HepG2 (cell line): ENCODE measurements around the gene SSR2. TPM values are rescaled to one million over a fixed set of nuclear protein-coding genes. Genes with fewer than 3 reads are reported as not detected.

Experiments
- ATAC-seq: fragments of 200-7000 bp; cut with Tn5 transposase; 3 replicates; pipeline ENCODE4 v1.9.1; 2020; ENCODE audit warnings: mild to moderate bottlenecking, moderate library complexity
- BruUV-seq: library from RNA; stranded (reverse); fragments of 400-500 nt; replicated peaks from 2 replicates; lab custom pipeline; 2021; lab: Mats Ljungman, UMichigan
- CTCF ChIA-PET: fragments of 300-600 bp; formaldehyde crosslinking; extraction: SDS; loops from one replicate; lab custom pipeline; 2021; ENCODE audit warnings: low total read pairs, inconsistent platforms, low intra/inter-chr PET ratio; lab: Yijun Ruan, JAX
- POLR2A ChIA-PET: fragments of 350-600 bp; sonication (Branson Sonifier 250); formaldehyde crosslinking; loops from one replicate; lab custom pipeline; 2020; ENCODE audit warnings: antibody characterized with exemption, inconsistent platforms; lab: Yijun Ruan, JAX
- DNase-seq: peaks from one replicate; pipeline ENCODE4 v3.0.0-alpha.2; 2015; ENCODE audit warnings: low spot score
- FAIRE-seq: peaks from 3 replicates; lab custom pipeline; 2011; peaks lifted over from hg19 to GRCh38; lab: Jason Lieb, UNC
- H2AFZ ChIP-seq: one replicate; pipeline ENCODE4 v1.6.1; 2011; ENCODE audit warnings: low read length, inconsistent platforms
- H3K27ac ChIP-seq: fragments of 300-600 bp; 3 replicates; pipeline ENCODE4 v1.8.0; 2011; ENCODE audit warnings: mixed run types, mild to moderate bottlenecking, mixed read lengths, low read length, inconsistent platforms; ENCODE audit not compliant: insufficient read depth; ENCODE audit errors: extremely low read length
- H3K27me3 ChIP-seq, 2 experiments: fragments of 200-600 bp in 1 of 2; 2 replicates in 1 of 2; 3 replicates in 1 of 2; pipeline versions ENCODE4 v1.6.0 to v1.8.0; 2011; ENCODE audit warnings: low read length in 2 of 2, mild to moderate bottlenecking in 2 of 2, moderate library complexity in 2 of 2, inconsistent platforms in 1 of 2; ENCODE audit not compliant: insufficient read depth in 2 of 2, control insufficient read depth in 1 of 2
- H3K36me3 ChIP-seq, 2 experiments: fragments of 200-600 bp in 1 of 2; replicated peaks in 1 of 2; 2 replicates in 1 of 2; 3 replicates in 1 of 2; pipeline versions ENCODE4 v1.5.1 to v1.8.0; 2011; ENCODE audit warnings: low read length in 2 of 2, inconsistent platforms in 1 of 2; ENCODE audit not compliant: insufficient read depth in 2 of 2, control insufficient read depth in 1 of 2
- H3K4me1 ChIP-seq: 2 replicates; pipeline ENCODE4 v1.5.1; 2012; ENCODE audit warnings: low read length, inconsistent platforms; ENCODE audit not compliant: insufficient read depth
- H3K4me2 ChIP-seq: 2 replicates; pipeline ENCODE4 v1.6.0; 2011; ENCODE audit warnings: low read depth, low read length, inconsistent platforms
- H3K4me3 ChIP-seq, 3 experiments: fragments of 200-600 bp in 1 of 3; sonication (generic), shearing (Covaris generic) in 1 of 3; replicated peaks in 1 of 3; 2 replicates each; pipeline ENCODE4 v1.5.1; 2011 to 2016; ENCODE audit warnings: low read length in 3 of 3, inconsistent platforms in 2 of 3, low read depth in 2 of 3, mild to moderate bottlenecking in 2 of 3, control low read depth in 1 of 3, mixed read lengths in 1 of 3; ENCODE audit not compliant: insufficient read depth in 1 of 3
- H3K79me2 ChIP-seq: one replicate; pipeline ENCODE4 v1.6.1; 2011; ENCODE audit warnings: low read length, inconsistent platforms; ENCODE audit not compliant: insufficient read depth
- H3K9ac ChIP-seq: 2 replicates; pipeline ENCODE4 v1.6.0; 2011; ENCODE audit warnings: mild to moderate bottlenecking, low read depth, low read length, inconsistent platforms; ENCODE audit not compliant: insufficient read depth
- H3K9me3 ChIP-seq: 2 replicates; pipeline ENCODE4 v1.5.1; 2012; ENCODE audit warnings: mild to moderate bottlenecking, low read length
- H4K20me1 ChIP-seq: 2 replicates; pipeline ENCODE4 v1.6.0; 2011; ENCODE audit warnings: inconsistent platforms, mild to moderate bottlenecking, low read length, moderate library complexity; ENCODE audit not compliant: insufficient read depth
- ARID4A ChIP-seq: sonication (generic); formaldehyde crosslinking; IDR thresholded peaks from 2 replicates; pipeline ENCODE4 v1.5.0; 2020; ENCODE audit warnings: mild to moderate bottlenecking, missing genetic modification reagents, borderline replicate concordance
- ATF7-NPFF ChIP-seq: sonication (generic); formaldehyde crosslinking; IDR thresholded peaks from 2 replicates; pipeline ENCODE4 v1.8.1; 2023; ENCODE audit warnings: mild to moderate bottlenecking, low read depth, missing genetic modification reagents, moderate library complexity
- ELF1 ChIP-seq: sonication (generic); formaldehyde crosslinking; IDR thresholded peaks from 2 replicates; pipeline ENCODE4 v1.4.0; 2020; ENCODE audit warnings: missing genetic modification reagents
- EZH2 ChIP-seq: conservative IDR thresholded peaks from 2 replicates; pipeline ENCODE4 v1.6.1; 2012; ENCODE audit warnings: mild to moderate bottlenecking, low read depth, low read length, moderate library complexity
- HDAC1 ChIP-seq: sonication (generic); formaldehyde crosslinking; IDR thresholded peaks from 2 replicates; pipeline ENCODE4 v1.5.1; 2020; ENCODE audit warnings: mild to moderate bottlenecking, missing genetic modification reagents
- HOXA7 ChIP-seq: sonication (generic); formaldehyde crosslinking; IDR thresholded peaks from 2 replicates; pipeline ENCODE4 v1.8.1; 2022; ENCODE audit warnings: mild to moderate bottlenecking, missing genetic modification reagents, moderate library complexity
- NR2C2 ChIP-seq: sonication (generic); formaldehyde crosslinking; IDR thresholded peaks from 2 replicates; pipeline ENCODE4 v1.4.0; 2020; ENCODE audit warnings: missing genetic modification reagents, mild to moderate bottlenecking, moderate library complexity, borderline replicate concordance
- PCBP2 ChIP-seq: fragments of 200-400 bp; formaldehyde crosslinking; optimal IDR thresholded peaks from 2 replicates; pipeline ENCODE3; 2018; ENCODE audit warnings: low read length, low read depth; ENCODE audit not compliant: poor library complexity, severe bottlenecking
- SETDB1 ChIP-seq: sonication (generic); formaldehyde crosslinking; IDR thresholded peaks from 2 replicates; pipeline ENCODE4 v1.5.1; 2020; ENCODE audit warnings: missing genetic modification reagents, mild to moderate bottlenecking, borderline replicate concordance
- SRSF4 ChIP-seq: fragments of 200-400 bp; formaldehyde crosslinking; IDR thresholded peaks from one replicate; pipeline ENCODE4 v1.6.1; 2018; ENCODE audit warnings: mild to moderate bottlenecking, low read depth, low read length, moderate library complexity; ENCODE audit not compliant: poor library complexity, severe bottlenecking
- U2AF1 ChIP-seq: fragments of 200-400 bp; formaldehyde crosslinking; optimal IDR thresholded peaks from 2 replicates; pipeline ENCODE3; 2017; ENCODE audit warnings: mild to moderate bottlenecking, low read depth, low read length
- ZNF10 ChIP-seq: sonication (generic); formaldehyde crosslinking; IDR thresholded peaks from 2 replicates; pipeline ENCODE4 v1.4.0; 2020; ENCODE audit warnings: mild to moderate bottlenecking, low read depth, missing genetic modification reagents, borderline replicate concordance
- ZNF230 ChIP-seq: sonication (generic); formaldehyde crosslinking; IDR thresholded peaks from 2 replicates; pipeline ENCODE4 v1.4.0; 2020; ENCODE audit warnings: mild to moderate bottlenecking, missing genetic modification reagents
- ZNF331 ChIP-seq: sonication (generic); formaldehyde crosslinking; IDR thresholded peaks from 2 replicates; pipeline ENCODE4 v1.4.0; 2020; ENCODE audit warnings: missing genetic modification reagents
- ZNF382 ChIP-seq: sonication (generic); formaldehyde crosslinking; IDR thresholded peaks from 2 replicates; pipeline ENCODE4 v1.5.0; 2020; ENCODE audit warnings: missing genetic modification reagents, mild to moderate bottlenecking, borderline replicate concordance
- ZNF652 ChIP-seq: IDR thresholded peaks from 2 replicates; pipeline ENCODE4 v1.6.1; 2016; ENCODE audit warnings: low read depth, borderline replicate concordance
- ZNF879 ChIP-seq: sonication (generic); formaldehyde crosslinking; IDR thresholded peaks from 2 replicates; pipeline ENCODE4 v1.8.1; 2023; ENCODE audit warnings: missing genetic modification reagents
- ZNF883 ChIP-seq: sonication (generic); formaldehyde crosslinking; IDR thresholded peaks from 2 replicates; pipeline ENCODE4 v1.5.1; 2020; ENCODE audit warnings: mild to moderate bottlenecking, missing genetic modification reagents; ENCODE audit errors: not compliant biosample characterization
- WGBS: methylation state at CpG from one replicate; pipeline ENCODE4 v1.1.6; 2017; ENCODE audit warnings: low lambda C conversion rate; 5-methylcytosine and 5-hydroxymethylcytosine counted together
- in situ Hi-C: cut with HindIII; loops from 2 replicates; pipeline ENCODE4 v1.10.0; 2017; ENCODE audit warnings: low pct_unique_long_range_greater_than_20kb; ENCODE audit not compliant: extremely low pct_ligation_motif_present
- intact Hi-C: fragments of 100-400 bp; cut with micrococcal nuclease; formaldehyde crosslinking; loops from one replicate; pipeline ENCODE4 v1.10.0; 2022; ENCODE audit not compliant: unreplicated experiment
- polyA plus RNA-seq, 8 experiments: library from polyadenylated mRNA; depleted of rRNA in 3 of 8; stranded (reverse) in 7 of 8; unstranded in 1 of 8; fragments of >200 nt; fragmentation: Illumina TruSeq in 4 of 8; extraction: Trizol in 4 of 8; gene quantifications; 2 replicates each; pipeline versions ENCODE4 v1.2.1 to v1.2.3, GENCODE V29; 2011 to 2016; ENCODE audit warnings: low read depth in 4 of 8, missing spikeins in 1 of 8, mixed read lengths in 1 of 8; ENCODE audit not compliant: insufficient read depth in 1 of 8
- total RNA-seq, 5 experiments: library from RNA; depleted of rRNA; stranded (reverse); fragments of >200 nt; fragmentation: Illumina TruSeq; extraction: Trizol; gene quantifications; 2 replicates each; pipeline ENCODE4 v1.2.3, GENCODE V29; 2016; ENCODE audit warnings: low read depth in 1 of 5
- TF ChIP-seq, protein P1 (sequence below): sonication (generic); formaldehyde crosslinking; IDR thresholded peaks from 2 replicates; pipeline ENCODE4 v1.4.0; 2020; ENCODE audit warnings: missing genetic modification reagents

SSR2 gene
- total and polyA plus RNA-seq, 2 of the 13 experiments (the other 11 are each of a cell fraction or from before 2014, with no cell fraction given) = 284 to 461 TPM

DNA sequence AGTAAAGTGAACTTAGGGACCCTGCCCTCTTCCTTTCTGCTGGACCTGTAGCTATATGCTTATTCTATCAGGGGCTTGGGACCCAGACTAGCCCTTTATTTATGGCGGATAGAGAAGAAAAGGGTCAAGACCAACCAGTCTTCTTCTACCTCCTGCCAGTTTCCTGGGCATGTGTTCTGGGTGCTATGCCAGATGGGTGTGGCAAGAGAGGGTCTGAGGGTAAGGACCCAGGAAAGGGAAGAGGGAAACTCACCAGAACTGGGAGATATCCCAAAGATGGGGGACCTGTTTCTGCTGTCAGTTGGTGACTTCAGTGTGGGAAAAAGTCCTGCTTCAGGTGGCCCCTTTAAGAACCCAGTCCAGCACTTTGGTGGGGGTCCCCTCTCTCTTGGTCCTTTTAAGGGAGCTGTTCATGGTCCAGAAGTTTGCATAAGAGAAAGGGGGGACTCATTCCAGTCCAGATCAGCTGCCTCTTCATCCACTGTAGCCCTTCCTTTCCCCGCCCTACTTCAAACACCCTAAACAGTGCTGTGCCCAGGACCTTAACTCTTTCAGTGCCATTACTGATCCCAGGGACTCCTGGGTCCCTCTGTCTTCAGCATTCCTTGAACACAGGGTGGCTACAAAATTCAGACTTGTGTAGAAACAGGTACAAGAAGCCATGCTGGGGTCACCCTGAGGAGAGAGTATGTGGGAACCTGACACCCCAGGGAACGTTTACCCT lies 18.4 kb downstream of the SSR2 start:
- no TSS peak for BruUV-seq
- no peaks in the 10 kb centered on the region for H3K27me3 ChIP-seq
- no peak overlapping the region for H3K27ac ChIP-seq
- FAIRE-seq (no peak), ATAC-seq (peak; percentile 10; the same call in 1 of the 3 replicates), DNase-seq (no peak)
- CTCF ChIA-PET = no interaction called here
- in situ Hi-C loops (no loop called here), intact Hi-C loops (loop anchor here (10.0 kb wide), 1 partner anchor 62 kb away; the partner anchor contains the start of gene RAB25)
- H4K20me1 ChIP-seq = no peaks in the 10 kb centered on the region
- peak overlapping the region; percentile 19 to 62 (median 40); a peak in 5 of 6 replicates for H3K4me3 ChIP-seq
- no peak overlapping the region for H2AFZ ChIP-seq
- H3K79me2 ChIP-seq = no peaks in the 10 kb centered on the region
- H3K36me3 ChIP-seq = no peaks in the 10 kb centered on the region
- H3K9ac ChIP-seq = no peak overlapping the region
- peaks cover 61% of the 10 kb centered on the region for H3K4me1 ChIP-seq
- H3K9me3 ChIP-seq = no peaks in the 10 kb centered on the region
- 4% methylated on average over 3 of the region's 3 CpGs for WGBS
- POLR2A ChIA-PET = interaction anchor here (0.9 to 3.6 kb wide), 6 partner anchors 11 to 67 kb away, joined by 3 to 27 read pairs (median 6); partner anchors contain the start of genes ARHGEF2 and SSR2
- H3K4me2 ChIP-seq = peak overlapping the region; percentile 84
- TF ChIP-seq ATF7-NPFF (CRISPR knock-in tag) (no peak), SRSF4 (no peak), ZNF331 (no peak), ZNF652 (peak; percentile 98), PCBP2 (no peak), ZNF879 (CRISPR knock-in tag) (no peak), HOXA7 (CRISPR knock-in tag) (no peak), NR2C2 (CRISPR knock-in tag) (no peak), EZH2 (no peak), ZNF10 (CRISPR knock-in tag) (no peak), ELF1 (CRISPR knock-in tag) (no peak), HDAC1 (CRISPR knock-in tag) (0 out of 2 replicates have a peak, but pooled peaks have one; percentile 13), ARID4A (CRISPR knock-in tag) (0 out of 2 replicates have a peak, but pooled peaks have one; percentile 18), ZNF230 (CRISPR knock-in tag) (no peak), ZNF382 (CRISPR knock-in tag) (no peak), SETDB1 (CRISPR knock-in tag) (no peak), U2AF1 (no peak), ZNF883 (CRISPR knock-in tag) (no peak)
- TF ChIP-seq, protein P1, sequence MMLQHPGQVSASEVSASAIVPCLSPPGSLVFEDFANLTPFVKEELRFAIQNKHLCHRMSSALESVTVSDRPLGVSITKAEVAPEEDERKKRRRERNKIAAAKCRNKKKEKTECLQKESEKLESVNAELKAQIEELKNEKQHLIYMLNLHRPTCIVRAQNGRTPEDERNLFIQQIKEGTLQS (CRISPR knock-in tag) = no peak
